Kidney capillary endothelial cell (primary cell): Measurements from ENCODE around the gene CHRNE.
A peak's percentile ranks its signal among the peaks of the same experiment; 100 is the strongest.
"Not testable (repeated sequence)": the region's sequence is repeated elsewhere in the genome, so short reads cannot be mapped to it uniquely, and the experiment has no call there.

Source experiments
- DNase-seq: peaks from one replicate; pipeline ENCODE4 v3.0.0-alpha.2; 2018; ENCODE audit warnings: low spot score

The CHRNE gene

DNA sequence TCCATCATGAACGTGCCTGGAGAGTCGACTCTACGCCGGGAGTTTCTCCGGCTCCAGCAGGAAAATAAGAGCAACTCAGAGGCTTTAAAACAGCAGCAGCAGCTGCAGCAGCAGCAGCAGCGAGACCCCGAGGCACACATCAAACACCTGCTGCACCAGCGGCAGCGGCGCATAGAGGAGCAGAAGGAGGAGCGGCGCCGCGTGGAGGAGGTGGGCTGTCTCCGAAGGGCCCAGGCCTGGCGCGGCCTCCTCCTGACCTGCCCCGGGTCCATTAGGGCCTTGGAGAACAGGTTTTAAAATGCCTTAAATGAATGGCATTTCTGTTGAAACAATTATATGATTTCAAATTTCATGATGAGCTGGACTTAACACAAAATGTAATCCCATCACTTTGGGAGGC, 15.3 kb downstream of the CHRNE start:
- no peak for DNase-seq

DNA sequence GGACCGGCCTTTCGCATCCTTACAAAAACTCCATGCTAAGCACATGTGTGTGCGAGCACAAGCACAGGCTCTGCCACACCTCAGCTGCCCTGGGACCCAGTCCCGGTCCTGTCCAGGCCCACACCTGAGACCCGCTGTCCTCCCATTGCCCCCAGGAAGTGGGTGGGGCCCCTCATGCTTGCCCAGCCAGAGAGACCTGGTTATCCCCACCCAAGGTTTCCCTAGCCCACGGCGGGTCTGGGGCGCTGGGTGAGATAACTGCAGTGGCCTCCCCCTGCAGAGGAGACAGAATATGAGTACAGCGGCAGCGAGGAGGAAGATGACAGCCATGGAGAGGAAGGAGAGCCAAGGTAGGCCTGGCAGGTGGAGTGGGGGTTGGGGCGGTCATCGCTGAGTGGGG, 16.1 kb downstream of the CHRNE start:
- DNase-seq, result no peak

GRCh38 chr17:4884489-4884888, 18.4 kb downstream of the CHRNE start:
- DNase-seq, result no peak

GRCh38 chr17:4881761-4882555, 20.9 kb downstream of the CHRNE start:
- no peak for DNase-seq

GRCh38 chr17:4880857-4881256, 22.0 kb downstream of the CHRNE start:
- no peak for DNase-seq

DNA sequence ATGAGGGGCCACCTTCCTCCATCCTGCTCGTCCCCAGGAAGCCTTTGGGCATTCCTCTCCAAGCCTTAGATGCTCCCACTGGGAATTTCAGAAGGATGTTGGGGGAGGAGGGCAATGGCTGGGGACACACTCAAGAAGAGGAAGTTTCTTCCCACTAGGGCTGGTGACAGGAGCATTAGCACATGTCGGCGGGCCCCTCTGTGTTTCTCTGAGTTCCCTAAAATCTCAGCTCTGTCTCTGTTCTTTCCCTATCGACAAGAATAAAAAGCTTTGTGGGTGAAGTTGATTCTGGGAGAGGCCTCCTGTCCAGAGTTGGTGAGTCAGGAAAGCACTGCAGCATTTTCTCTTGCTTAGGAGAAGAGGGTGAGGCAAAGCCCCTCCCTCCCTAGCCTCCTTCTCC, 23.3 kb downstream of the CHRNE start:
- DNase-seq, result no peak

DNA sequence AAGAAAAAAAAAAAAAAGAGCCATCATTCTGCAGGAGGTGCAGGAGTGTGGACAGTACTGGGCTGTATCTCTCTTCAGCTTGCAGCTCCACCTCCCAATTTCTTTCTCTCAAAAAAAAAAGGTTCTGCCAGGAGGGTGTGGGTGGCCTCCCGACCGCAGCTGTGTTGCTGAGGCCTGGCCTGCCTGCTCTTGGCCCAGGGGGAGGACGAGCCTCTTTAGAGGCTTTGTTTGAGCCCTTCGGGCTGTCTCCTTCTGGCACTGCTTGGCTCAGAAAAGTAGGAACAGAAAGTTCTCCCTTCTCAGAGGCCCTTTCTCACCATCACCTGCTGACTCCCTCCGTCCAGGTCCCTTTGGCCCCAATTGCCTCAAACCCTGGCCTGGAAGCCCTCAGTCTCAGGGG, 25.8 kb downstream of the CHRNE start:
- no peak for DNase-seq

DNA sequence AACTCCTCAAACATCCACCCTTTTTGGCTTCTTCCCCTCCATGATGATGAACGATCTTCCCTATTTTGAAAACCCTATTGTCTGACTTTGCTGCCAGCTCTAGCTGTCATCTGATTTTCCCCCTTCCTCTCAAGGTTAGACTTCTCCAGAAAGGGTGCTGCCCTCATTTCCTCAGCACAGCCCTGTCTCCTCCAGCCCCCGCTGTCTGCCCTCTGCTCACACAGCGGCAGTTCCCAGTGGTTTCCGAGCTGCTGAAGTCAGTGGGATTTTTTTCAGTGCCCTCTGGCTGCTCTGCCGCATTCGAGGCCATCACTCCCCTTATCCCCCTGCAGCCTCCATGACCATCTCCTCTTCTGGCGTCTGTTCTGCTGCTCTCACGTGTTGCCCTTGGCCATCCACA, 30.1 kb downstream of the CHRNE start:
- DNase-seq, result no peak

GRCh38 chr17:4870855-4871254, 32.0 kb downstream of the CHRNE start:
- DNase-seq, result no peak

DNA sequence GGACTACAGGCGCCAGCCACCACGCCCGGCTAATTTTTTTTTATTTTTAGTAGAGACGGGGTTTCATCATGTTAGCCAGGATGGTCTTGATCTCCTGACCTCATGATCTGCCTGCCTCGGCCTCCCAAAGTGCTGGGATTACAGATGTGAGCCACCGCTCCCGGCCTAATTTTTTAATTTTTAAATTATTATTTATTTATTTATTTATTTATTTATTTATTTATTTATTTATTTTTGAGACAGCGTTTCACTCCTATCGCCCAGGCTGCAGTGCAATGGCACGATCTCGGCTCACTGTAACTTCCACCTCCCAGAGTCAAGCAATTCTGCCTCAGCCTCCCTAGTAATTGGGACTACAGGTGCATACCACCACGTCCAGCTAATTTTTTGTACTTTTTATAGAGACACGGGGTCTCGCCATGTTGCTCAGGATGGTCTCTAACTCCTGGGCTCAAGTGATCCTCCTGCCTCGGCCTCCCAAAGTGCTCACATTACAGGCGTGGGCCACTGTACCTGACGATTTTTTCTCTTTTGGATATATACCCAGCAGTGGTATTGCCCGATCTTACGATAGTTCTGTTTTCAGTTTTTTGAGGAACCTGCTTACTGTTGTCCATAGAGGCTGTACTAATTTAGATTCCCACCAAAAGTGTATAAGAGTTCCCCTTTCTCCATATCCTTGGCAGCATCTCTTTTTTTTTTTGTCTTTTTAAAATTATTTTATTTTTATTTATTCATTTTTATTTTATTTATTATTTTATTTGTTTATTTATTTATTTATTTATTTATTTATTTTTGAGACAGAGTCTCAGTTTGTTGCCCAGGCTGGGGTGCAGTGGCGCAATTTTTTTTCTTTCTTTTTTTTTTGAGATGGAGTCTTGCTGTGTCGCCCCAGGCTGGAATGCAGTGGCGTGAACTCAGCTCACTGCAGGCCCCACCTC, 33.6 kb downstream of the CHRNE start:
- DNase-seq, result not testable (repeated sequence)

DNA sequence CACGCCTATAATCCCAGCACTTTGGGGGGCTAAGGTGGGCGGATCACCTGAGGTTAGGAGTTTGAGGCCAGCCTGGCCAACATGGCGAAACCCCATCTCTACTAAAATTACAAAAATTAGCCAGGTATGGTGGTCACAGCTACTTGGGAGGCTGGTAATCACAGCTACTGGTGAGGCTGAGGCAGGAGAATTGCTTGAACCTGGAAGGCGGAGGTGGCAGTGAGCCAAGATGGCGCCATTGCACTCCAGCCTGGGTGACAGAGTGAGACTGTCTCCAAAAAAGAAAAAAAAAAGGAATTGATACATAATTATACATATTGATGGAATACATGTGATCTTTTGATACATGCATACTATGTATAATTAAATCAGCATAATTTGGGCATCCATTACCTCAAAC, 35.4 kb downstream of the CHRNE start:
- not testable (repeated sequence) for DNase-seq

DNA sequence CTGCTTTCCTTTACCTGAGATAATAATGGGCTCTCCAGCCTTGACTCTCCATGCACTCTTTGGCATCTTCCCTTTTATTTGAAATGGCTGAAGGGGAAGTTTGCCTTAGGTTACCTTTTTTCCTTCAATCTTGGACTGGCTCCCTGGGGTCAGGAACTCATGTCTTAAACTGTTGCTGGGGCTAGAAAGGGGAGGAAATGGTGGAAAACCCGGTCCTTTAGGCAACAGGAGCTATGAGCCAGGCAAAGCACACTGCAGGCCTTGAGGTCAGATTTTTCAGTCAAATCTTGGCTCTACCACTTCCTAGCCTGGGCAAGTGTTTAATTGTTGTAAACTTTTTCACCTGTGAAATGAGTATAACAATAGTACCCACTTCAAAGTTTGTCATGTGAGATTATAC, 39.6 kb downstream of the CHRNE start:
- DNase-seq, result no peak

GRCh38 chr17:4862720-4863119, 40.2 kb downstream of the CHRNE start:
- no peak for DNase-seq

DNA sequence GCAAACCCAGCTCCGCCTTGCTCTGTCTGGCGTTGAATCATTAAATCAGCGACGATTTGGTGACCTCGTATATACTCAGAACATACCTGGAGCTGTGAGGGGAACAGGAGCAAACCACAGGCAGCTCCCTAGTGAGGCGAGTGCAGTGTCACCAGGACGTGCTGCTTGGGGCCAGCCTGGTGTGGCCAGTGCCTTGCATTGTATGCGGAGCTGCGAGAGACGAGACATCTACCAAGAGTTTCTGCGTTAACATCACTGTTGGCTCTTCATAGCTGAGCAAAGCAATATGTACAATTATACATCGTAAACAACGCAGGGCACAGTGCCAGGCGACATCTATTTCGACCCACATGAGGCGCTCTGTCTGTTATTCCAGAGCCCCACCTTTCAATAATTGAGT, 41.8 kb downstream of the CHRNE start:
- DNase-seq, result no peak

GRCh38 chr17:4860651-4861050, 42.2 kb downstream of the CHRNE start:
- no peak for DNase-seq

DNA sequence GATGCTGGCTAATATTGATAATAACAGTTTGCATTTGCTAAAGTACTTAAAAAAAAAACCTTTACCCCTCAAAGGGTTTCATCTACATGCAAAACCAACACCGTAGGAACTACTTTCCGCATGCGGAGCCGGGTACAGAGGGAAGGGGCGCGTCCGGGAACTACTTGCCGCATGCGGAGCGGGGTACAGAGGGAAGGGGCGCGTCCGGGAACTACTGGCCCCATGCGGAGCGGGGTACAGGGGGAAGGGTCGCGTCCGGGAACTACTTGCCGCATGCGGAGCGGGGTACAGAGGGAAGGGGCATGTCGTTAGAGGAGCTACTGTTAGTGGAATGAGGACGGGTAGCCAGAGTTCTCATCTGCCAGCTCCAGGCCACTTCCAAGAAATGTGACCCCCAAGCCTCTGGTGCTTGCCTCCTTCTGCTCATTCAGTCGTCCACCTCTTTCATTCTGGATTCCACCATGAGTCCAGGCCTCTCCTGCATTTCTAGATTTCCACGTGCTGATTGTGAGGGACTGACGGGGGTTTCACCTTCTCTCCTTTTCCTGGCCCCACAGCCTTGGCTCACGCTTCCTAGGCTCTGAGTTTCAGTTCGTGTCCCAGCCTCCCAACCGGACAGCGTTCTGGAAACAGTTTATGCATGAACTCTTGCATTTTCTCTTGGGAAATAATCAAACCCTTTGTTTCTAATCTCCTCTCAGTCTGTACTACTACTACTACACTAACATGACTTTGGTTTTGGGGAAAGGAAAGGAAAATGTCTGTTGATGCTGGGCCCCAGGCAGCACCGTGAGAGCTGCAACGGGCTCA, 42.9 kb downstream of the CHRNE start:
- no peak for DNase-seq

GRCh38 chr17:4858882-4859260, 44.0 kb downstream of the CHRNE start:
- no peak for DNase-seq

DNA sequence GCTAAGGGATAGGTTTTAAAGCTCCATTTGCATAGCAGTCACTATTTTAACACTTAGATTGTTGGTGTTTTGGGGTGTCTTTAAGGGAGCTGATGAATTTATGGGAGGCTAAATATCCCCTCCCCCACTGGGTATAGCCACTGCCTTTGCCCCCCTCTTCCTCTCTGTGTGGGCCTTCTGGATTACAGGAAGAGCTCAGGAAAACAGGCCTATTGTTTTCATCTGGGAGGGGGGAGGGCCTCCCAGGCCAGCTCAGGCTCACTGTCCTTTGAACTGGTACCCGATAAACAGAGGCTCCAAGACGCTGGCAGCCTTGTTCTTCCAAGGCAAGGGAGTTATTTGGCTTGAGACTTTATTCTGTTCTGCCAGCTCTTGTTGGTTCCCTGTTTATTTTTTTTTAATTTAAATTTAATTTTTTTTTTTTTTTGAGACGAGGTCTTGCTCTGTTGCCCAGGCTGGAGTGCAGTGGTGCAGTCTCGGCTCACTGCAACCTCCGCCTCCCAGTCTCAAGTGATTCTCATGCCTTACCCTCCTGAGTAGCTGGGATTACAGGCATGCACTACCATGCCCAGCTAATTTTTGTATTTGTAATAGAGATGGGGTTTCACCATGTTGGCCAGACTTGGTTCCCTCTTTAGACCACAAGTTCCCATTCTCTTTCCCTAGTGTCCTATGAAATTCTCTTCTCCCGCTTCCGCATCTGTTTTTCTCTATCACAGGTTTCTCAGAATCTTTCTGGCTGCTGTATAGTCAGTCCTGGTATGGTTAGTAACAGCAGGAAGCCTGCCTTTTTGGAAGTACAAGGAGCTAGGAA, 44.6 kb downstream of the CHRNE start:
- DNase-seq, result peak; percentile 73

GRCh38 chr17:4857347-4857746, 45.6 kb downstream of the CHRNE start:
- not testable (repeated sequence) for DNase-seq

DNA sequence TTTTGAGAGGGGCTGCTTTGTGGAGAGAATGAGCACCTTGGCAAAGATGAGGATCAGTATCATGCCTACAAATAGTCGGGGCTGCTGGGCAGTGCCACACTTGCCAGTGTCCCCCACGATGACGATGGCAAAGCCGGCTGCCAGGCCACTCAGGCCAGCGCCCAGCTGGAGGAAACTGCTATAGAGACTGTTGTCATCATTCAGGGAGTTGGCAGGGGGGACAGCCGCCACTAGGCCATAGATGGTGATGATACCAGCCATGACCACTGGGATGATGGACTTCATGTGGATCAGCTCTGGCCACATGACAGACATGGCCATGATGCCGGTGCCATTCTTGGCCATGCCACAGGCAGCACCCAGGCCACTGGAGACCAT, 46.0 kb downstream of the CHRNE start:
- no peak for DNase-seq

- DNase-seq, result no peak
Measured at GRCh38 chr17:4856271-4856936, 46.5 kb downstream of the CHRNE start.
